Panc1 (cell line): ENCODE measurements around the gene VSTM5. TPM values are rescaled to one million over a fixed set of nuclear protein-coding genes. Genes with fewer than 3 reads are reported as not detected.

Experiments used
- ATAC-seq: fragments of 200-7000 bp; cut with Tn5 transposase; 2 replicates; pipeline ENCODE4 v1.9.1; 2020; ENCODE audit warnings: mild to moderate bottlenecking, moderate library complexity
- BruUV-seq: library from RNA; stranded (reverse); fragments of 400-500 nt; replicated peaks from 2 replicates; lab custom pipeline; 2021; lab: Mats Ljungman, UMichigan
- CTCF ChIA-PET: fragments of 300-600 bp; sonication (Branson Sonifier 250); formaldehyde crosslinking; loops from one replicate; lab custom pipeline; 2022; ENCODE audit warnings: antibody characterized with exemption; lab: Charles Lee
- POLR2A ChIA-PET: fragments of 300-600 bp; sonication (Branson Sonifier 250); formaldehyde crosslinking; loops from one replicate; lab custom pipeline; 2022; ENCODE audit warnings: antibody characterized with exemption; lab: Charles Lee
- DNase-seq: peaks from one replicate; pipeline ENCODE4 v3.0.0-alpha.2; 2010; ENCODE audit warnings: low read depth, low spot score
- H3K27ac ChIP-seq: 2 replicates; pipeline ENCODE4 v1.5.1; 2011; ENCODE audit warnings: mild to moderate bottlenecking, low read length, inconsistent platforms
- H3K27me3 ChIP-seq: fragments of 200-500 bp; sonication (Bioruptor generic); 2 replicates; pipeline ENCODE4 v1.6.0; 2014; ENCODE audit warnings: low read length, inconsistent platforms; ENCODE audit not compliant: control insufficient read depth, insufficient read depth
- H3K36me3 ChIP-seq: fragments of 200-500 bp; sonication (Bioruptor generic); 2 replicates; pipeline ENCODE4 v1.5.1; 2014; ENCODE audit warnings: inconsistent platforms, mild to moderate bottlenecking, low read length, moderate library complexity; ENCODE audit not compliant: control insufficient read depth, insufficient read depth
- H3K4me1 ChIP-seq: 2 replicates; pipeline ENCODE4 v1.5.1; 2011; ENCODE audit warnings: inconsistent platforms, mild to moderate bottlenecking, low read length, moderate library complexity; ENCODE audit not compliant: control insufficient read depth, insufficient read depth
- H3K4me3 ChIP-seq, 2 experiments: 2 replicates each; pipeline ENCODE4 v1.5.1; 2011 to 2012; ENCODE audit warnings: low read depth in 2 of 2, low read length in 2 of 2, mild to moderate bottlenecking in 2 of 2, inconsistent platforms in 1 of 2, moderate library complexity in 1 of 2
- H3K9me3 ChIP-seq: fragments of 200-500 bp; sonication (Bioruptor generic); 2 replicates; pipeline ENCODE4 v1.5.1; 2014; ENCODE audit warnings: low read depth, mild to moderate bottlenecking, inconsistent platforms, low read length, moderate library complexity; ENCODE audit not compliant: control insufficient read depth, insufficient read depth
- POLR2AphosphoS5 ChIP-seq: IDR thresholded peaks from 2 replicates; pipeline ENCODE4 v1.6.1; 2012; ENCODE audit warnings: mild to moderate bottlenecking, low read depth, low read length, moderate library complexity
- SIN3A ChIP-seq: IDR thresholded peaks from 2 replicates; pipeline ENCODE4 v1.6.1; 2012; ENCODE audit warnings: low read depth, mild to moderate bottlenecking, low read length, moderate library complexity, borderline replicate concordance; ENCODE audit not compliant: insufficient read depth
- TCF7L2 ChIP-seq: IDR thresholded peaks from 2 replicates; pipeline ENCODE4 v1.6.1; 2011; ENCODE audit warnings: mild to moderate bottlenecking, low read depth, low read length, inconsistent platforms
- in situ Hi-C: cut with HindIII; loops from 2 replicates; pipeline ENCODE4 v1.10.0; 2016; ENCODE audit warnings: low sequenced_read_pairs, low pct_unique_long_range_greater_than_20kb
- intact Hi-C: fragments of 100-400 bp; cut with micrococcal nuclease; formaldehyde crosslinking; loops from one replicate; pipeline ENCODE4 v1.10.0; 2022; ENCODE audit not compliant: unreplicated experiment
- total RNA-seq: library from RNA; stranded (reverse); gene quantifications from one replicate; pipeline ENCODE4 v1.2.1, GENCODE V29; 2021; ENCODE audit not compliant: unreplicated experiment
- TF ChIP-seq, protein P1 (sequence below), 2 experiments: IDR thresholded peaks; 2 replicates each; pipeline ENCODE4 v1.6.1; 2011 to 2012; ENCODE audit warnings: low read depth in 2 of 2, control low read depth in 1 of 2, low read length in 1 of 2, mild to moderate bottlenecking in 1 of 2, moderate library complexity in 1 of 2; ENCODE audit not compliant: insufficient read depth in 1 of 2
- TF ChIP-seq, protein P2 (sequence below): fragments of 450-650 bp; IDR thresholded peaks from 2 replicates; pipeline ENCODE4 v1.5.1; 2017; ENCODE audit warnings: mild to moderate bottlenecking

VSTM5 gene
- total RNA-seq, 1 experiment from 2014 or later, result not detected

DNA sequence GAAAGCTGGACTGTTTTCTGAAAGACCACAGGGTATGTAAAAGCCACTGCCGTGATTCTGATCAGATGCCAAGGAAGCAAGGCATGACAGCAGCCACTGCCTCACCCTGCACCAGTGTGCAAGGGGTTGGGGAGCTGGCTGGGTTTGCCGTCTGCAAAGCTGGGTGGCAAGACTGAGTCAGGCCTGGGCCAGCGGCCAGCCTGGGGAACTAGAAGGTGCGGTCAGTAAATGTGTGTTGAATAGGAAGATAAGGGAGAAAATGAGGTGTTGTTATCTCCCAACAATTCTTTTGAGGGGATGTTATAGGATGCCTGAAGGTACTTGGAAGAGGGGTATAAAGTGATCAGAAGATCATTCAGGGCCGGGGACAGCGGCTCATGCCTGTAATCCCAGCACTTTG lies 8.0 kb downstream of the VSTM5 start:
- intact Hi-C loops, result no loop called here
- peak; percentile 73 for ATAC-seq

DNA sequence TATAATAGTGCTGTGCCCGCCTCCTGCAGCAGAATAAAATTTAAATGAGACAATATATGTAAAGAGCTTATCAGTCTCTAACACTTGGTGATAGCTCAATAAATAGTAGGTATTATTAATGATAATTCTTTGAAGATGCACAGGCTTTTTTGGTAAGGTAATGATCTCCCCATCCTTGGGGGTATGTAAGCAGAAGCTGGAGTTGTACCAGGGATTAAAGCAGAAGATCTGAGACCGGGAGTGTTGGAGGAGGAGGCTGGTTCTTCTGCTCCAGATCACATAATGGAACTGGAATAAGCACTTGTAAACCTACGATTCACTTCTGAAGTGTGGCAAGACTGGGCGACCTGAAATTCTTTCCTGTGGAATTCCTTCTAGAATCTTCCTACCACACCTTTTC lies 8.4 kb downstream of the VSTM5 start:
- intact Hi-C loops (no loop called here), in situ Hi-C loops (no loop called here)
- DNase-seq (no peak), ATAC-seq (no peak)
- no peaks in the 10 kb centered on the region for H3K27me3 ChIP-seq
- no peak overlapping the region for H3K4me3 ChIP-seq
- TF ChIP-seq SIN3A, result no peak
- TF ChIP-seq, protein P1, sequence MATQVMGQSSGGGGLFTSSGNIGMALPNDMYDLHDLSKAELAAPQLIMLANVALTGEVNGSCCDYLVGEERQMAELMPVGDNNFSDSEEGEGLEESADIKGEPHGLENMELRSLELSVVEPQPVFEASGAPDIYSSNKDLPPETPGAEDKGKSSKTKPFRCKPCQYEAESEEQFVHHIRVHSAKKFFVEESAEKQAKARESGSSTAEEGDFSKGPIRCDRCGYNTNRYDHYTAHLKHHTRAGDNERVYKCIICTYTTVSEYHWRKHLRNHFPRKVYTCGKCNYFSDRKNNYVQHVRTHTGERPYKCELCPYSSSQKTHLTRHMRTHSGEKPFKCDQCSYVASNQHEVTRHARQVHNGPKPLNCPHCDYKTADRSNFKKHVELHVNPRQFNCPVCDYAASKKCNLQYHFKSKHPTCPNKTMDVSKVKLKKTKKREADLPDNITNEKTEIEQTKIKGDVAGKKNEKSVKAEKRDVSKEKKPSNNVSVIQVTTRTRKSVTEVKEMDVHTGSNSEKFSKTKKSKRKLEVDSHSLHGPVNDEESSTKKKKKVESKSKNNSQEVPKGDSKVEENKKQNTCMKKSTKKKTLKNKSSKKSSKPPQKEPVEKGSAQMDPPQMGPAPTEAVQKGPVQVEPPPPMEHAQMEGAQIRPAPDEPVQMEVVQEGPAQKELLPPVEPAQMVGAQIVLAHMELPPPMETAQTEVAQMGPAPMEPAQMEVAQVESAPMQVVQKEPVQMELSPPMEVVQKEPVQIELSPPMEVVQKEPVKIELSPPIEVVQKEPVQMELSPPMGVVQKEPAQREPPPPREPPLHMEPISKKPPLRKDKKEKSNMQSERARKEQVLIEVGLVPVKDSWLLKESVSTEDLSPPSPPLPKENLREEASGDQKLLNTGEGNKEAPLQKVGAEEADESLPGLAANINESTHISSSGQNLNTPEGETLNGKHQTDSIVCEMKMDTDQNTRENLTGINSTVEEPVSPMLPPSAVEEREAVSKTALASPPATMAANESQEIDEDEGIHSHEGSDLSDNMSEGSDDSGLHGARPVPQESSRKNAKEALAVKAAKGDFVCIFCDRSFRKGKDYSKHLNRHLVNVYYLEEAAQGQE (IDR thresholded peaks at IDR 0.05; ENCODE audit: insufficient read depth in 1 of 2, low read depth in 2 of 2, low read length in 1 of 2), result no peak
- H3K4me1 ChIP-seq, result no peaks in the 10 kb centered on the region; the same call in 1 of the 2 replicates
- ChIA-PET CTCF (no interaction called here), POLR2A (no interaction called here)
- H3K36me3 ChIP-seq, result no peaks in the 10 kb centered on the region
- no TSS peak for BruUV-seq
- no peaks in the 10 kb centered on the region for H3K9me3 ChIP-seq
- no peak overlapping the region for H3K27ac ChIP-seq

More for the DNA sequence above, 8.0 kb downstream of the VSTM5 start:
- Histone ChIP-seq H3K27ac (no peak overlapping the region), H3K4me3 (no peak overlapping the region), H3K27me3 (no peaks in the 10 kb centered on the region), H3K9me3 (no peaks in the 10 kb centered on the region), H3K4me1 (no peaks in the 10 kb centered on the region; the same call in 1 of the 2 replicates), H3K36me3 (no peaks in the 10 kb centered on the region)
- in situ Hi-C loops, result no loop called here
- TF ChIP-seq SIN3A (no peak), TCF7L2 (no peak), POLR2AphosphoS5 (no peak)
- TF ChIP-seq, protein P2, sequence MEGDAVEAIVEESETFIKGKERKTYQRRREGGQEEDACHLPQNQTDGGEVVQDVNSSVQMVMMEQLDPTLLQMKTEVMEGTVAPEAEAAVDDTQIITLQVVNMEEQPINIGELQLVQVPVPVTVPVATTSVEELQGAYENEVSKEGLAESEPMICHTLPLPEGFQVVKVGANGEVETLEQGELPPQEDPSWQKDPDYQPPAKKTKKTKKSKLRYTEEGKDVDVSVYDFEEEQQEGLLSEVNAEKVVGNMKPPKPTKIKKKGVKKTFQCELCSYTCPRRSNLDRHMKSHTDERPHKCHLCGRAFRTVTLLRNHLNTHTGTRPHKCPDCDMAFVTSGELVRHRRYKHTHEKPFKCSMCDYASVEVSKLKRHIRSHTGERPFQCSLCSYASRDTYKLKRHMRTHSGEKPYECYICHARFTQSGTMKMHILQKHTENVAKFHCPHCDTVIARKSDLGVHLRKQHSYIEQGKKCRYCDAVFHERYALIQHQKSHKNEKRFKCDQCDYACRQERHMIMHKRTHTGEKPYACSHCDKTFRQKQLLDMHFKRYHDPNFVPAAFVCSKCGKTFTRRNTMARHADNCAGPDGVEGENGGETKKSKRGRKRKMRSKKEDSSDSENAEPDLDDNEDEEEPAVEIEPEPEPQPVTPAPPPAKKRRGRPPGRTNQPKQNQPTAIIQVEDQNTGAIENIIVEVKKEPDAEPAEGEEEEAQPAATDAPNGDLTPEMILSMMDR, result no peak
- TF ChIP-seq, protein P1 (IDR thresholded peaks at IDR 0.05; ENCODE audit: insufficient read depth in 1 of 2, low read depth in 2 of 2, low read length in 1 of 2), result no peak
- DNase-seq, result no peak
- CTCF ChIA-PET, result no interaction called here
- no TSS peak for BruUV-seq
- POLR2A ChIA-PET, result no interaction called here
